ENCODE measurements around the gene FAM20C.

Gene FAM20C

DNA sequence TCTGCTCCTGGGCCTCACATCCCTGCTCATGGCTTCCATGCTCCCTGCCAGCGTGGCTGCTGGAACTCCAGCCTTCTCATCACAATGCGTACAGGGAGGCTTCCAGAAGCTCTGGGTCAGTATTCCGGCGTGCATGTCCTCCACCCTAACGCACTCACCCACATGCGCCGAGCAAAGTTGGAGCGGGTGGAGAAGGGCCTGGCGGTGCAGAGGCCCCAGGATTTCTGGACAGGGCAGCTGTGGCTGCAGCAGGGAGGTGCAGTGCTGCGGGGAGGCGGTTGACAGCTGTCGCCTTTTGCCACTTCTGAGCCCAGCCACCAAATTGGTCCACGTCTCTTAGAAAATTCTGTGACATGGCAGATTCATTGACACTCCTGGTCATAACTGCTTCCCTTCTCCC lies 33.6 kb upstream of the FAM20C start:
- DNase-seq (ENCODE audit: low read depth in 2 of 2, low spot score in 1 of 2), result no peak

DNA sequence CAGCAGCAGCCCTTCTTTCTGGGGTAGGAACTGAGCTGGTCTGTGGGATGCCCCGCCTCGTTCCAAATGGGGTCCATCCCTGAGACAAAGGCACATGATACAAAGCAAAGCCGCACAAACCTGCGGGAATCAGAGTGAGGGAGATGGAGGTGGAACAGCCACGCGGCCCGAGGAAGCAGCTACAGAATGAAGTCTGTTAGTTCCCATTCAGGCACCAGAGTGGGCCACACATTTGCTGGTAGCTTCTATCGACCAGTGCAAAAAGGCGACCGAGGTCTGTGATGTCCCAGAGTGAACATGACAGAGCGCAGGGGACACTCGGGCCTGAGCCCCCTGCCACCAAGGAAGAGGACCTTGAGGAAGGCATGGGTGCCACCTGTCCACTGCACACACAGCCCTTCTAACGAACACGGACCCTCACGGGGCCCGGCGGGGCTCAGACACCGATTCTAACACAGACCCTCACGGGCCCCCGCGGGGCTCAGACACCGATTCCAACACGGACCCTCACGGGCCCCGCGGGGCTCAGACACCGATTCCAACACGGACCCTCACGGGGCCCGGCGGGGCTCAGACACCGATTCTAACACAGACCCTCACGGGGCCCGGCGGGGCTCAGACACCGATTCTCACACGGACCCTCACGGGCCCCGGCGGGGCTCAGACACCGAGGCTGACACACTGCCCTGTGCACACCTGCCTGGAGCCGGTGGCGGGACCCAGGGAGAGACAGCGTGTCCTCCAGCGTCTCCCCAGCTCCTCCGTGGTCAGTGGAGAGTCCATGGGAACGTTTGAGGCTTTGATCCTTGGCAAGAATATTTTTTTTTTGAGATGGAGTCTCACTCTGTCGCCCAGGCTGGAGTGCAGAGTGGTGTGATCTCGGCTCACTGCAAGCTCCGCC lies 32.8 kb upstream of the FAM20C start:
- no peak for DNase-seq (ENCODE audit: low read depth in 2 of 2, low spot score in 1 of 2)

DNA sequence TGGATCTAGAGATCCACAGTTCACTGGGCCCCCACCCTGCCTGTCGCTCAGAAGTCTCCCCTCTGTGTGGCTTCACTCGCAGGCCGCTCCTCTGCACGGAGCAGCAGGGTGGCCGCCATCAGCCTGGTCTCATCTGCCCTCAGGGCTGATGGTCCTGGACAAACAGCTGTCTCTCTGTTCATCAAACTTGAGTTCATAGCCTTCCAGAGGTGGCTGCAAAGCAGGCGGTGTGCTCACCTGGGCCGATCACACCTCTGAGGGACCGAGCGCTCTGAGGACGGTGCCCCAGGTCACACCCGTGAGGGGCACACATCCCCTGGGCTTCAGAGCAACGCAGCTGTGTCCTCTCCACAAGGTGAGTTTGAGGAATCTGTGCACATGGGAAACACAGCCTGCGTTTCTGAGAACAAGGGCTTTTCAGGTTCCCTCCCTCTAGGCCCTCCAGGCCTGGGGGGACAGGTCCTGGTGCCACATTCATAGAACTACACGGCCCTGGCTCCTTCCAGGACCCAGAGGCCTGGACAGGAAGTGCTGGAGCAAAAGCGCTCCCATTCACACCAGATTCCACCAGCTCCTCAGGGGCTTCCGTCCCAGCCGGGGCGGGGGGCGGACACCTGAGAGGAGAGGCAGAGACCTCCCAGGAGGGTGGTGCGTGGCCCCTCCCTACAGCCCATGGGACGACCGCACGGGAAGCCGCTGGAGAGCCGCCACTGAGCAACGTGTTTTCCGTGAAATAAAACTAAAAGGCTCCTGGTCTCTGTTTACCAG lies 31.2 kb upstream of the FAM20C start:
- no peak for DNase-seq (ENCODE audit: low read depth in 2 of 2, low spot score in 1 of 2)

DNA sequence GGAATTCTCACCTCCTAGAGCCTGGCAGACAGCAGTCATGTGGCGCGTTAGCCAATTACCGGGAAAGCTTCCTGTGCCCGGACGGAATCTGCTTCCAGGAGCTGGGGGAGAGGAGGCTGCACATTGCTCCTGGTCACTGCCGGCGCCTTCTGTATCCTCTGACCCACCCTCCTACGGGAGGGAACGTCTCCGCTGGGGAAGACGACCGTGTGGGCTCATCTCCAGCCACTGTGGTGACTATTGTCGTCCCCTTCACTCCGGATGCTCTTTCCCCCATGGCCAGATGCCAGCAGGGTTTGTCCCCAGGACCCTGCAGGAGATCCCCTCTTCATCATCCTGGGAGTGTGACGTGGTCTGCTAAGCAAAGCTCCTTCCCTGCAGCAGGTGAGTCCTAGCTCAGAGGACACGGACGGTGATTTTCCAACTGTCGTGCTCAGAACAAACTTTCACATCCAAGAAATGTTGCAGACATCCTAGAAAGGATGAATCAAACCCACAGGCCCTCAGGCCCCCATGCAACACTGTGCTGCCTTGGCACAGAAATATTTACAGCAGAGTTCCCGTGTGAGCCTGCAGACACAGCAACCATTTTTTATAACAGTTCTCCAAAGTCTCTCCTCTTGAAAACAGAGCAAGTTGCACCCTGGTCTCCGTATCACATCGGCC lies 29.6 kb upstream of the FAM20C start:
- no peak for DNase-seq (ENCODE audit: low read depth in 2 of 2, low spot score in 1 of 2)

DNA sequence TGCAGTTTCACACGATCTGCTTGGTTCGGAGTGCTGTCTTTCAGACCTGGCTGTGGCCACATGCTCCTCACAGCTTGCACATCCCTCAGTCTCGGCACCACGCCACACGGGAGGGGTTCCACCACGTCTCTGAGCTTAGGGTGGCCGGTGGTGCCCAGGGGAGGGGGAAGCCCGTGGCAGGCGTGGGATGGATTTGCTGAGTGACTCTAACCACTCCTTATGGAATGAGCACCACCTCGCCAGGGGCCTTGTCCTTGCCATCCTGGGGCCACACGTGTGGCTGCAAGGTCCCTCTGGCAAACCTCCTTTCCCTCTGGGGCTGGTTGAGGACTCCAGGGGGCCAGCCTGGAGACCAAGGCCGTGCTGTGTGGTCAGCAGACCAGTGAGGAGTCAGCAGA lies 29.1 kb upstream of the FAM20C start:
- DNase-seq (ENCODE audit: low read depth in 2 of 2, low spot score in 1 of 2), result no peak

DNA sequence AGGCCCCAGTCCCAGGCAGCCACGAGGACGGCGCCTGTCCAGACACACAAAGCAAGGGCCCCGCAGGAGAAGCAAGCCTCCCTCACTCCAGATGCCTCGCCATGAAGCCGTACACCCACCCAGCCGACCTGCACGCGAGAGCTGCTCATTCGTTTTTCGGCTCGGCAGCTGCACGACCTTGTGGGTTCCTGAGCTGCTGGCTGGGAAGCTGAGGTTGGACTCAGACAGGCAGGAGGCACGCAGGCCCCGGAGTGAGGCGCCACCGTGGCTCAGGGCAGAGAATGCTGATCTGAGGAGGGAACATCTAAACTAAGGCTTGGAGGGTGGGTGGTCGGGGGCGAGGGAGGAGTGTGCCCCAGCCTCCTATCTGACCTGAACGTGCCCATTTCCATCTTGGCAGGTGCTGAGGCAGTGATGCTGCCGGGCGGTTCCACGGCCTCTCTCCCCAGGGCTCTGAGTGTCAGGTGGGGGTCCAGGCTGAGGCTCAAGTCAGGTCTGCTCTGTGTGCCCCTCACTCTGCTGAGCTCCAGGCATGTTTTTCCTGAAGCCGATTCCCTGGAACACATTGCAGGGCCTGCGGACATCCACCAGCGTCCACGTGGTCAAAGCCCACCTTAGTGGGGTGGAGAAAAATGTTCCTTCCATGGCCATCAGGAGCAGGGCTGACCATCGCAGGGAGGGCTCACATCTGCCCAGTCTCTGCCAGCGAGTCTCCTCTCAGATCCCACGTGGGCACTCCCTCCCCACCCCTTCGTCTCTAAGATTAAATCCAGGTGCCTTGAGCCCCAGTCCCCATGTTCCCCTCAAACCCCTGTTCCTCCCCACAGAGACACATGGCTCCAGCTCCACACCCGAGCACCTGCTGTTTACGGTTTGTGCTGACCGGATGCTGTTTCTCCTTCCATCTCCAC lies 28.1 kb upstream of the FAM20C start:
- no peak for DNase-seq (ENCODE audit: low read depth in 2 of 2, low spot score in 1 of 2)

DNA sequence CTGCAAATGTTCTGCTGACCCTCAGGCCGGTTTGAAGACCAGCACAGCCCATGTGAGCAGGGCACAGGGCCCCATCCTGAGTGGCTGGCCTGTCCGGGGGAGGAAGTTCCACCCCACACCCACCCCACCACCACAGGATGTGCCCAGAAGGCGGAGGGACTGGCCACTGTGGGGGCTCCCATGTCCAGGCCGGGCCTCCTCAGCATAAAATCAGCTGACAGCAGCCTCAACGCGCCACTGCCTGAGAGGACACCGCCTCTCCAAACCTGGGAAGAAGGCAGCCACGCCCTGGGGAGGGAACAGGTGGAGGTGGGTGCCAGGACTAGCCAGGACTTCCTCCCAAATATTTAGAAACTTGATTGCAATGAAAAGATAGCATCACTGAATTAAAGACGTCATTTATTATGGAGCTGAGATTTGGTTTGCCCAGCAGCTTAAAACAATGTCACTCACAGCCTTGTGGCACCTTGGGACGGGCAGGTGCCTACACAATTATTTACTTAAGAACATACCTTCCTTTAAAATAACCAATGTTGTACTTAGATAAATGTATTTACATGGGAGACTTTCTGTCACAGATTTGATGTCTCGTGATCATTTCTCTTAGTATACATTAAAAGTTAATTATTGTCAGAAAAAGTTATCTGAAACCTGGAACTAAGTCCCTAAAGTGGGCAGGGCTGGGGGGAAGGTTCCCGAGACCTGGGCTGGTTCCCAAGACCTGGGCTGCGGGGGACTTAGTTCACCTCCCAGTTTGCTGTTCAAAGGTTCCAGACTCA lies 27.3 kb upstream of the FAM20C start:
- no peak for DNase-seq (ENCODE audit: low read depth in 2 of 2, low spot score in 1 of 2)

DNA sequence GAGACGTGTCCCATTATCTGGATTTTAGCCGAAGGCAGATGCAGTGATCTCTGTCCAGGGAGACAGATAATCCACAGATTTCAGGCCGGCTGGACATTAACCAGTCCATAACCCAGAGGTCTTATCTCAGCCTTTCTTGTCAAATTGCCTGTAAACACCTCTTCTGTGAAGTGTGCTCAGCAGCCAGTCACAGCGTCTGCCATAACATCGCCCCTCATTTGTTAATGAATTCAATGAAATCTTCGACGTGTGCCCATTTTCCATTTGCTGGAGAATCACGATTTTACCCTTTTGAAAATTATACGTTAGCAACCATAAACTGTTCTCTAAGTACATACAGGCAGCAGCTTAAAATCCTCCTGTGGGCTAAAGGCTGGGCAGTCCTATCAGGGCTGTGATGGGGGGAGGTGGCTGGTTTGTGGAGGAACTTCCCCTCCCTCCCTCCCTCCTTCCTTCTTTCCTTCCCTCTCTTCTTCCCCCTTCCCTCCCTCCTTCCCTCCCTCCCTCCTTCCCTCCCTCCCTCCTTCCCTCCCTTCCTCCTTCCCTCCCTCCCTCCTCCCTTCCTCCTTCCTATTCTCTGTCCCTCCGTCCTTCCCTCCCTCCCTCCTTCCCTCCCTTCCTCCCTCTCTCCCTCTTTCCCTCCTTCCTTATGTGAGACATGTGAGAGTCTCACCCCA lies 26.6 kb upstream of the FAM20C start:
- DNase-seq (ENCODE audit: low read depth in 2 of 2, low spot score in 1 of 2), result no peak

DNA sequence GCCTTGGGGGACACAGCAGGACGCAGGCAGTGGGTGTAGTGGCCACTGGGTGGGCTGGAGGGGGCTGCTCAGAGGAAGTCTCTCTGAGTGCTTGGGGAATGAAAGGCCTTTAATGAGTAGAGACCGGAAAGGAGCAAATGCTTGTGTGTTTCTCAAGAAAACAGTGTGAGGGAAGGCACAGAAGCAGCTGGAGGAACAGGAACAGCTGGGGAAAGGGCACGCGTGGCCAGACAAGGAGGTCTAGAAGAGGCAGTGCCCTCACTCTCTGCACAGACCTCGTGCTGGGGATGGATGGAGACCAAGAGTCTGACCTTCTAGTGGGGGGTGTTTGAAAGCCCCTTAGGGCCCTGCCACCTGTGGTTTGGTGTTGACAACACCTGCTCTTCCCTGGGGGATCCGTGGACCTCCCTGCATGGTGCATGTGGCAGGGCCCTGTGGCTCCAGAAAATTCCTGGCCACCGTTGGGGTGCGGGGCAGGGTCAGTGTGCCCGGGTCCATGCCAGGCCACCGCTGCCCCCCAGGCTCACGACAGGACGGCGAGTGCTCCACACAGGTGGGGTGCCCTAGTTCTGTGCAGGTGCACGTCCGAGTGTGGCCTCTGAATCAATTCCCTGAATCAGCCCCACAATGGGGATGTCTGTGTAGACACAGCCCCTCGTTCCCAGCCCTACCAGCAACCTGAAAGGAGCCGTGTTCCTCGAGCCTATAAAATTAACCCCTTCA lies 25.9 kb upstream of the FAM20C start:
- DNase-seq (ENCODE audit: low read depth in 2 of 2, low spot score in 1 of 2), result no peak

DNA sequence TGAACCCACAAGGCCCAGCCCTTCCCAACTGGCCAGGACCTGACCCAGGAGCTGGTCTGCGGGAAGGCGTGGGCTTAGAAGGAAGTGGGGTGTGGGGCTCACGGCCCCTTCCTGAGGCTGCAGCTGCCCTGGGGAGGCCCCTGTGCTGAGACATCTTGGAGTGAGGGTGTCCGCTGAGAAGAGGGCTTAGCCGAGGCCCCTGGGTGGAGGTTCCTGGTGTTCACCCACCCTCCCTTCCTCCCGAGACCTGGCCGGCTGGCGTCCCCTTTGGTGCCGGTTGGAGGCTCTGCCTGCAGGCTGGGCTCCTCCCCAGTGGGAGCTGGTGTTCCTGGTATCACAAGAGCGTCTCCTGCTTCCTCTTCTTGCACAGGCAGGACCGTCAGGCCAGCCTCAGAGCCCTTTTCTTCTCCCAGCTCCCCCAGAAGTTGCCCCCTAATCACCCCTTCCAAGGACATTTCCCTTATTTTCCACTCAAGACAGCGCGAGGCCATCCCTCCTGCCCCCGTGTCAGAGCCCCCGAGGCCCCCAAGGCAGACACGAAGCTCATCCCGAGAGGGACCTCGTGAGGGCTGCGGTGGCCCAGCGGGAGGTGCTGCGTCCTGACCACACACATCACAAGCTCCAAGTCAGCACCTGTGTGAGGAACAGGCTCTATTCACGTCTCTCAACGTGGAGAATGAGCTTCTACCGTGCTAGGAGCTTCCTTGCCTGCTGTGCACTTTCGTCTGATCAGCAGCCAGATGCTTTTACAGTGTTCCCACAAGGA lies 25.1 kb upstream of the FAM20C start:
- no peak for DNase-seq (ENCODE audit: low read depth in 2 of 2, low spot score in 1 of 2)

DNA sequence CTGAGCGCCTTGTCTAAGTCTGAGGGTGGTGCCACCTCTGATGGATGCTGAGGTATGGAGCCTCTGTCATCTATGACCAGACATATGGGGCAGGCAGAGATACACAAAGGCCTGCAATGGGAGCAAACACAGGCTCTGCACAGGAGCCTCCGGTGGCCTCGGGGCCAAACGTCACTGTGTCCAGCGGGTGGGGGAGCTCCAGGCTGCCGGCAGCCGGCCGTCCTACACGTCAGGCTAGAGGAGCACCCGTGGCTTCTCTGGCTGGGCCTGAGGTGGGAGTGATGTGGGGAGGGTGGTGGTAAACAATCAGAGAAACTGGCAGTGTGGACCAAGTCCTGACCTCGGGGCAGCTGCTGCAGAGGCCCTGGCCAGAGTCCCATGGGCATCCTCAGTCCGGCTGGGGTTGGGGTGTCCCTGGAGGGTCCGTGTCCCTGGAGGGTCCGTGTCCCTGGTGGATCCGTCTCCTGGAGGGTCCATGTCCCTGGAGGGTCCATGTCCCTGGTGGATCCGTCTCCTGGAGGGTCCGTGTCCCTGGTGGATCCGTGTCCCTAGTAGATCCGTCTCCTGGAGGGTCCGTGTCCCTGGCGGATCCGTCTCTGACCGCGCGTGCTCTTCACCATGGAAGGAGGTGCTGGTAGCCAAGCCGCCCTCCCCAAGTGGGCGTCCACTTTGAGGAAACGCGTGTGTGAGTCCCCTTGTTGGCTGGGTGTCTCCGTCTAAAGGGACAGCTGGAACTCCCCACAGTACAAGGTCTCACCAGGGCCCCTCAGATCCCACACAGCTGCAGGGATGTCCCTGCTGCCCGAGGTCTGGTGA lies 24.2 kb upstream of the FAM20C start:
- DNase-seq (ENCODE audit: low read depth in 2 of 2, low spot score in 1 of 2), result no peak

DNA sequence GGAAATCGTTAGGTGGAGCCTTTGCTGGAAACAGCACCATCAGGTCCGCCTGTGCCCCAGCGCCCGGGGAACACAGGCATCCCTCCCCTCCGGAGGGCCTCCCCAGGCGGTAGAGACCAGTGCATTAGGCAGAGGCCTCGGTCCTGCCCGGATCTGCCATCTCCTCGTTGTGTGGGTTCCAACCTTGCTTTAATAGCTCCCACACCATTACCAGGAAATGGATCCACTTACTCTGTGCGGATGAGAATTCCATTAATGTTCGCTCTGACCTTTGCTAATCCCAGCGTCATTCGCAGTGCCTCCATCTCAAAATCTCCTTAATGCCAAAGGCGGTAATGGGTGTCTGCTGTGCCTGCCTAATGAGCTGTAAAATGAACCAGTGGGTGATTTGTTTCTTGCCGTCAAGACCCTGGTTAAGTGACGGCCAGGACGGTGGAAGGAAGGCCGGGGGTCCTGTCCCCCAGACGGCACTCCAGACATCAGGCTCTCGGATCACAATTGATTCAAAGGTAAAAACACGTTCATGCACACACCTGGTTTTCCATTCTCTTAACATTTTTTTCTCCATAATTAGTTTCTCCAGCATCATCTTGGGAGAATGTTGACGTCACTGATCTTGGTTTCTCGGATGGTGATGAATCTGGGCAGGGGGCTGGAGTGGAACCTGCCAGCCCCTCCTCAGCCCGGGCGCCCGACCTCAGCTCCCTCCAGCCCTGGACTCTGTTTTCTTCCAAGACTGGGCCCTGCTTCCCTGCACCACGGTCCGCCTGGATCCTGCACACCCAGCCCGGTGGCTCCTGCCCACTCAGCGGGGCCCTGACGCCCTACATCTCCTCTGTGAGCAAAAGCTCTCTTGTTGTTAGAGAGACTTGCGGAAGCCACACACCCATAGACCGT lies 22.8 kb upstream of the FAM20C start:
- DNase-seq (ENCODE audit: low read depth in 2 of 2, low spot score in 1 of 2), result no peak

DNA sequence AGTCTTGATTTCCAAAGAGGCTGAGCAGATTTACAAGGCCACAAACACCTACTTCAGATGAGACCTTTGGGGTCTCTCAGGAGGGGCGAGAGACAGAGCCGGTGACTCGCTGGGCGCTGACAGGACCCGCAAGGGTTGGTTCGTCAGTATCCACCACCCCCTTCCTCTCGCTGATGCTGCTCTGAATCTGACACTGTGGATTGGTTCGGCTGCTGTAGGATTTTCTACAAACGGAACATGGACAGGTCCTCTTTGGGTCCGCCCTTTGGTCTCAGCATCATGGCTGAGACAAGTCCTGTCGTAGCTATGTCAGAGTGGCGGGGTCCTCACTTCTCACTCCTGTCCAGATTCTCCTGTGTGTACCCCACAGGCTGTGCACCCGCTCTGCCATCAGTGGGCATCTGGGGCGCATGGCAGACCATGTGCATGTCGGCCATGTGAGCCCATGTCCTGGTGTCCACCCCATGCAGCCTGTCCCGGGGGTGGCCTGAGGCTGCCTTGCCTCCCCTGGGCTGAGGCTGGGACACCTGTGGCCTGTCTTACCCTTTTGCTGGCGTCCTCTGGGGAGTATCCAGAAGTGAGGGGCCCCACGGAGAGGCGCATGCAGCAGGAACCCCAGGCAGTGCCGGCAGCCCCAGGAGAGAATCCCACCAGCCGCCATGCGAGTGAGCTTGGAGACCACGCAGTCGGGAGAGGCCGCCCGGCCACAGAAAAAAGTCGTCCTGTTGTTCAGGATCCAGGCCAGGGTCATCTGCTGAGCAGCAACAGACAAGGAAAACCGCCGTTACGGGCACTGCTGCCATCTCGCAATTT lies 21.6 kb upstream of the FAM20C start:
- DNase-seq (ENCODE audit: low read depth in 2 of 2, low spot score in 1 of 2), result no peak

DNA sequence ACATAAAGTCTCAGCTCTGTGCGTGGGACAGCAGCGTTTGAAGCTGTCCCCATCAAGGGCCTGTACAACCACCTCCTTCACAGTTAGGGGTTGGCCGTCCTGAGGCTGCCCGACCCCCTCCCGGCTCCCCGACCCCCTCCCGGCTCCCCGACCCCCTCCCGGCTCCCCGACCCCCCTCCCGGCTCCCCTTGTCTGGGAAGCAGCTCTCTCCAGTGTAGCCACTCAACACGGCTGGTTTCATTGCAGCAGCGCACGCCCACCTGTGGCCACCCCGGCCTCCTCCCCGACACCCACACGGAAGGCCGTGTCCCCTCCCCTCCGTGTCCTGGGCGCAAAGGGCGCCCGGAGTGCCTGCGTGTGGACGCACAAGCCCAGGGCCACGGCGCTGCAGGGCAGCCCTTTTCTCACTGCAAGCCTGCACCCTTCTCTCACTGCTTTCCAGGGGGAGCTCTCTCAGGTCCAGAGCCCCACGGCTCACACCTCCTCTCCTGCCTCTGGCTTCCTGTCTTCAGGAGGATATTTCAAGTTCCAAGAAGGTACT lies 20.9 kb upstream of the FAM20C start:
- DNase-seq (ENCODE audit: low read depth in 2 of 2, low spot score in 1 of 2), result no peak

DNA sequence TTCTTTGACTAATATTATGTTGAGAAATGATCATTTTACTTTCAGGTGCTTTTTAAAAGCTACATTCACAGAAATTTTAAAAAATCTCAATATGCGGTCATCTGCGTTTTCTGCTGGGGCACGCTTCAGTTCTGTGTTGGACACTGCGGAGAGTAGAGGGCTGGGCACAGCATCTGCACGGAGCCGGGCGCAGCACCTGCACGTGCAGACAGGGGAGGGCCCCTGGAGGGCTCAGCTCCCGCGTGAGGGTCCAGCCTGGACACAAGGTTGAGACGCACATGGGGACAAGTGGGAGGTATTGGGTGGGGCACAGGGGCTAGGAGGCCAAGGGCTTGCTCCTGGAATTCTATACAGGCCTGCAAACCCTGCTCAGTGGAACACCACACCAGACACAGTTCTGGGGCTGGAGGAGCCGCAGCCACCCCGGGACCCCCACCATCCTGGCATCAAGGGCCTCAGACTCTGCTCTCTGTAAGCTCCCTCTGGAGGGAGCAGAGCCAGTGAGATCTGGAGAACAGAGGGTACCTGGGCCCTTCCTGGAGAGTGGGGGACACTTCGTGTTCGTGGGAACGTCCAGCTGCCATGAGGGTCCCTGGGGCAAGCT lies 20.4 kb upstream of the FAM20C start:
- DNase-seq (ENCODE audit: low read depth in 2 of 2, low spot score in 1 of 2), result no peak
